Stomach (tissue), 9 donors: ENCODE measurements around the gene KRT4. TPM values are rescaled to one million over a fixed set of nuclear protein-coding genes. Genes with fewer than 3 reads are reported as not detected.

Experiments used
- DNase-seq, 2 donors: peaks; one replicate each; pipeline versions ENCODE4 v3.0.0 to v3.0.0-alpha.2; 2013 to 2019
- H3K27ac ChIP-seq, 5 donors: fragments of 200-600 bp in 4 of 5; sonication (generic) in 4 of 5; one replicate each; pipeline ENCODE4 v1.5.1; 2013 to 2019; ENCODE audit warnings: mild to moderate bottlenecking in 1 of 5, moderate library complexity in 1 of 5
- H3K27me3 ChIP-seq, 3 donors: fragments of 200-600 bp; sonication (generic); one replicate each; pipeline ENCODE4 v1.5.1; 2017 to 2019; ENCODE audit warnings: mixed run types in 1 of 3
- H3K36me3 ChIP-seq, 4 donors: fragments of 200-600 bp; sonication (generic); 1 replicate in 3 of 4; 2 replicates in 1 of 4; pipeline ENCODE4 v1.5.1; 2016 to 2019
- H3K4me1 ChIP-seq, 4 donors: fragments of 200-600 bp; sonication (generic); one replicate each; pipeline ENCODE4 v1.5.1; 2016 to 2019
- H3K4me3 ChIP-seq, 4 donors: fragments of 200-600 bp; sonication (generic) in 3 of 4; one replicate each; pipeline ENCODE4 v1.5.1; 2016 to 2019; ENCODE audit warnings: mild to moderate bottlenecking in 1 of 4
- H3K9me3 ChIP-seq, 4 donors: fragments of 200-600 bp; sonication (generic); one replicate each; pipeline ENCODE4 v1.5.1; 2016 to 2019
- CTCF ChIP-seq, 7 experiments: fragments of 450-650 bp in 4 of 7; fragments of 200-600 bp in 3 of 7; sonication (generic) in 3 of 7; IDR thresholded peaks; one replicate each; pipeline ENCODE4 v1.5.1; 2016 to 2019; ENCODE audit warnings: antibody characterized with exemption in 7 of 7, control low read depth in 2 of 7, mild to moderate bottlenecking in 1 of 7
- EP300 ChIP-seq: sonication (generic); formaldehyde crosslinking; IDR thresholded peaks from one replicate; pipeline ENCODE4 v1.6.1; 2017; ENCODE audit warnings: antibody characterized with exemption
- POLR2A ChIP-seq, 4 donors: fragments of 450-650 bp; IDR thresholded peaks; one replicate each; pipeline ENCODE4 v1.6.1; 2016; ENCODE audit warnings: antibody characterized with exemption in 4 of 4, control low read depth in 2 of 4, mild to moderate bottlenecking in 1 of 4, moderate library complexity in 1 of 4
- POLR2AphosphoS5 ChIP-seq, 3 donors: sonication (generic); formaldehyde crosslinking; IDR thresholded peaks; one replicate each; pipeline ENCODE4 v1.6.1; 2016; ENCODE audit warnings: antibody characterized with exemption in 3 of 3
- WGBS, 5 donors: extraction: QIAGEN DNeasy Blood & Tissue Kit in 3 of 5; methylation state at CpG; one replicate each; pipeline versions ENCODE4 v1.1.5 to v1.1.7; 2013 to 2018; 5-methylcytosine and 5-hydroxymethylcytosine counted together
- intact Hi-C: fragments of 100-400 bp; cut with DNase I; formaldehyde crosslinking; loops from one replicate; pipeline ENCODE4 v1.15.1; 2023; ENCODE audit warnings: low total_unique reads
- polyA plus RNA-seq, 3 donors: library from polyadenylated mRNA; stranded (reverse); fragments of 200-250 nt; gene quantifications; one replicate each; pipeline ENCODE4 v1.2.3, GENCODE V29; 2013
- total RNA-seq, 5 donors: library from RNA; depleted of rRNA; stranded (reverse); fragments of >200 nt; gene quantifications; one replicate each; pipeline versions ENCODE4 v1.1.0 to v1.2.3, GENCODE V29; 2014 to 2016
- donor health status: healthy with polysubstance abuse.
- donor health status: Bipolar disorder and iron deficiency.
- donor health status: healthy.

The KRT4 gene
- total and polyA plus RNA-seq, 8 donors, result 5.1 to 2,693 (median 11.2) TPM; not detected in 4

GRCh38 chr12:52781399-52782082, 32.4 kb downstream of the KRT4 start:
- peaks cover 0 to 47% (median 0%) of the 10 kb centered on the region in 3 donors for H3K27me3 ChIP-seq
- H3K9me3 ChIP-seq, result no peaks in the 10 kb centered on the region
- H3K4me3 ChIP-seq, result no peak overlapping the region
- 71 to 81% (median 74%) methylated on average over 4 of the region's 4 CpGs for WGBS, 5 donors
- H3K27ac ChIP-seq, result no peak overlapping the region
- intact Hi-C loops, result no loop called here
- no peak for TF ChIP-seq EP300
- no peak for TF ChIP-seq POLR2AphosphoS5 (IDR thresholded peaks at IDR 0.05)
- no peak for TF ChIP-seq POLR2A (IDR thresholded peaks at IDR 0.05)
- TF ChIP-seq CTCF (IDR thresholded peaks at IDR 0.05), result no peak
- no peaks in the 10 kb centered on the region for H3K36me3 ChIP-seq
- no peak for DNase-seq
- no peaks in the 10 kb centered on the region for H3K4me1 ChIP-seq

- Histone ChIP-seq H3K4me3 (no peak overlapping the region), H3K9me3 (no peaks in the 10 kb centered on the region), H3K4me1 (no peaks in the 10 kb centered on the region), H3K36me3 (no peaks in the 10 kb centered on the region), H3K27me3 (peaks cover 0 to 45% (median 0%) of the 10 kb centered on the region in 3 donors), H3K27ac (no peak overlapping the region)
- intact Hi-C loops, result no loop called here
- DNase-seq, result no peak
- no peak for TF ChIP-seq POLR2A (IDR thresholded peaks at IDR 0.05)
- TF ChIP-seq EP300, result no peak
- TF ChIP-seq POLR2AphosphoS5 (IDR thresholded peaks at IDR 0.05), result no peak
- 86 to 94% (median 92%) methylated on average over 6 of the region's 6 CpGs for WGBS, 5 donors
Observed at GRCh38 chr12:52779914-52780313, 34.0 kb downstream of the KRT4 start.

- Histone ChIP-seq H3K27ac (no peak overlapping the region), H3K4me3 (no peak overlapping the region), H3K4me1 (no peaks in the 10 kb centered on the region), H3K27me3 (peaks cover 0 to 35% (median 0%) of the 10 kb centered on the region in 3 donors), H3K36me3 (no peaks in the 10 kb centered on the region), H3K9me3 (no peaks in the 10 kb centered on the region)
- TF ChIP-seq CTCF (IDR thresholded peaks at IDR 0.05) (no peak), POLR2AphosphoS5 (IDR thresholded peaks at IDR 0.05) (no peak), EP300 (no peak), POLR2A (IDR thresholded peaks at IDR 0.05) (no peak)
- 90 to 94% (median 93%) methylated on average over 2 of the region's 2 CpGs for WGBS, 5 donors
- no peak for DNase-seq
- intact Hi-C loops, result no loop called here
Observed at GRCh38 chr12:52778833-52779232, 35.1 kb downstream of the KRT4 start.

- H3K4me3 ChIP-seq, result no peak overlapping the region
- peaks cover 0 to 34% (median 0%) of the 10 kb centered on the region in 3 donors for H3K27me3 ChIP-seq
- WGBS, 5 donors, result 78 to 96% (median 89%) methylated on average over 4 of the region's 4 CpGs
- DNase-seq, result no peak
- no peaks in the 10 kb centered on the region for H3K9me3 ChIP-seq
- no peaks in the 10 kb centered on the region for H3K4me1 ChIP-seq
- H3K27ac ChIP-seq, result no peak overlapping the region
- intact Hi-C loops, result no loop called here
- no peaks in the 10 kb centered on the region for H3K36me3 ChIP-seq
- no peak for TF ChIP-seq POLR2AphosphoS5 (IDR thresholded peaks at IDR 0.05)
- TF ChIP-seq EP300, result no peak
- no peak for TF ChIP-seq POLR2A (IDR thresholded peaks at IDR 0.05)
- no peak for TF ChIP-seq CTCF (IDR thresholded peaks at IDR 0.05)
Observed at GRCh38 chr12:52777566-52777965, 36.4 kb downstream of the KRT4 start.

- Histone ChIP-seq H3K4me3 (no peak within 1 kb of the TSS), H3K27ac (no peak within 1 kb of the TSS), H3K36me3 (no peaks in the 10 kb centered on the region), H3K9me3 (no peaks in the 10 kb centered on the region), H3K4me1 (no peaks in the 10 kb centered on the region), H3K27me3 (peaks cover 0 to 30% (median 0%) of the 10 kb centered on the region in 3 donors)
- intact Hi-C loops, result no loop called here
- WGBS, 5 donors, result 80 to 90% (median 87%) methylated on average over 7 to 8 of the region's 8 CpGs
- TF ChIP-seq POLR2A (IDR thresholded peaks at IDR 0.05) (no peak), CTCF (IDR thresholded peaks at IDR 0.05) (no peak), POLR2AphosphoS5 (IDR thresholded peaks at IDR 0.05) (no peak), EP300 (no peak)
- DNase-seq, result no peak
Observed at GRCh38 chr12:52776913-52777395, 37.0 kb downstream of the KRT4 start, which contains the start of gene KRT76. TSS of gene KRT76 (minus strand) at chr12:52777345. CDS start at chr12:52777291, 54 bp downstream.
